ENCODE results near the gene TRAM1L1.

Gene TRAM1L1

DNA sequence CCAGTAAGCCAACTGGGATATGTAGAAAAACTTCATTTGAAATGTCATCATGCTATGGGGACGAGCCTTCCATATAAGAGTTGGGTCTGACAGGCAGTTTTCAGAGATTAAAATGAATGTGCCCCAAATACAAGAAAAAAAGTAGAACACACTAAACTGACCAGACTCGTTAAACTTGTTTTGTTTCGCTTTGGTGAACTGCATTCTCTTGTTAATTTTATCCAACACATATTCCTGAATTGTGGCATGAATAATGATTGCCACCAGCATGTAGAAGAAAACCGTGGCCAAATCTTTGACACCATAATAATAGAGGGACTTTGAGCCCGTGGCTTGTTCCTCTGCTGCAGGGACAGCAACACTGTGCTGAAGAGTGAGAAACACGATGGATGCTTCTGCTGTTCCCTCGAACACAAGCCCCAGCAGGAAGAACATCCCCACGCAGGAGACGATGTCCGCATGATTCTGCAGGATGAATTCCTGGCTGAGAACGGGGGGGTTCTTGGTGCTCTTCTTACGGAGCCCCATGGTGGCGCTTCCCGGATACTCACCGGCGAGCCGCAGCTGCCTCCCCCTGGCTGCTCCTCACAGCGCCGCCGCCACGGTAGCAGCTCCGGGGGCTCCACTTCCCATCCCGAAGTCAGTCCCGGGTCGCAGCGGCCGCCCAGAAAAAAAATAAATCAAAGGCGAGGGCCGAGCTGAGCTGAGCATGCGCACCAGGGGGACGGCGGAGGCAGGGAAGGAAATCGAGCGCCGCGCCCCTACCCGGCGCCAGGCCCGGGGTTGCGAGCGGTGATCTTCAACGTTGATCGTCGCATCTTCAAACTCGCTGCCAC is at the start of gene TRAM1L1:
Gene TRAM1L1, minus strand, starts transcription at position 711 of the 836 bp plus-strand sequence. Its CDS starts 183 bp downstream, at position 528.
- no peak for DNase-seq

- DNase-seq, result no peak
These were observed 49.0 kb upstream of the TRAM1L1 start for GRCh38 chr4:117134386-117134785.

- no peak for DNase-seq
These were observed 11.5 kb upstream of the TRAM1L1 start for GRCh38 chr4:117096886-117097285.

DNA sequence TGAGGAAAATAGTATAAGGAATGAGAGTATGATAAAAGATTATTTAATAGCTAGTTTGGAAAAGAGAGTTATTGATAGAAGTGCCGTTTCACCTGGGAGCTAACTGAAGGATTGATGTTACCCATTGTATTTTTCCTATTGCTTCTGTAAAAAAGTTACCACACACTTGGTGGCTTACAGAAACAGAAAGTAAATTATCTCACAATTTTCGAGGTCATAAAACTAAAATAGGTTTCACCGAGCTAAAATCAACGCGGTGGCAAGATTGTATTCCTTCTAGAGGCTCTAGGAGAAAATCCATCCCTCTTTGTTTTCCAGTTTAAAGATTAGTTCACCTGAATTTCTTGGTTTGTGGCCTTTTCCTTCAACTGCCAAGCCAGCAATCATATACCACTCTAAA is 11.1 kb upstream of the TRAM1L1 start:
- no peak for DNase-seq

- no peak for DNase-seq
These were observed 8.2 kb upstream of the TRAM1L1 start for GRCh38 chr4:117093571-117093970.

GRCh38 chr4:117077760-117078159 is 7.6 kb downstream of the TRAM1L1 start:
- DNase-seq, result no peak

DNA sequence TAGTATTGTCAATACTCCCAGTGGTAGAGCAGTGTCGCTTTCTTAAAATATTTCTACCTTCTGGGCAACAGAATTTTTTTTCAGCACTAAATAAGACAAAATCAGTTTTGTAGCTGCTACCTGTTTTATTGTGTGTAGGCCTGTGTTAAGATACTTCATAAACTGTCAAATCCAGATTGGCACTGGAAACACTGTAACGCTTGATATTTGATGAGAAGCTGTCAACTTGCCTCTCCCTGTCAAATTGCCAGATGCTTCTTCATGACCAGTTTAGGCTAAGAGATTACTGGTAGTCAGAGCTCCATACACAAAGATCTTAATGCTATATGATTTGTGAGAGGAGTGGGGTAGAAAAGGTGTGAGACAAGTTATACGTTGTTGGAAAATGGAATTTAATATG is 17.3 kb downstream of the TRAM1L1 start:
- DNase-seq, result no peak

GRCh38 chr4:117063961-117064696 is 21.2 kb downstream of the TRAM1L1 start:
- DNase-seq, result no peak

GRCh38 chr4:117042962-117043361 is 42.4 kb downstream of the TRAM1L1 start:
- DNase-seq, result no peak

Data from CD4-positive, alpha-beta T cell treated with Interferon alpha-2 for 1 hour (primary cell).